AML-193 (cell line): ENCODE data around the gene MMP10.

Source experiments
- DNase-seq, 2 experiments: peaks; one replicate each; lab custom pipeline; 2025; lab: John Stamatoyannopoulos, UW

MMP10 gene

GRCh38 chr11:102729849-102730815, 50.3 kb downstream of the MMP10 start:
- no peak for DNase-seq

- peak; percentile 87 to 91 for DNase-seq
Measured at GRCh38 chr11:102727890-102728289, 52.5 kb downstream of the MMP10 start.

- peak in 1 of 2 experiments; percentile 3 for DNase-seq
Measured at GRCh38 chr11:102724904-102725500, 55.4 kb downstream of the MMP10 start, which contains the start of gene MMP8. Gene MMP8, minus strand, starts transcription at chr11:102724954. Its CDS starts 99 bp downstream, at chr11:102724855.

GRCh38 chr11:102722821-102723220, 57.6 kb downstream of the MMP10 start:
- peak; percentile 82 to 88 for DNase-seq
